Measurements from ENCODE around the gene KITLG.
"Not testable (repeated sequence)": the region's sequence is repeated elsewhere in the genome, so short reads cannot be mapped to it uniquely, and the experiment has no call there.

KITLG gene

GRCh38 chr12:88575361-88575970 lies 4.8 kb downstream of the KITLG start:
- DNase-seq: no peak

DNA sequence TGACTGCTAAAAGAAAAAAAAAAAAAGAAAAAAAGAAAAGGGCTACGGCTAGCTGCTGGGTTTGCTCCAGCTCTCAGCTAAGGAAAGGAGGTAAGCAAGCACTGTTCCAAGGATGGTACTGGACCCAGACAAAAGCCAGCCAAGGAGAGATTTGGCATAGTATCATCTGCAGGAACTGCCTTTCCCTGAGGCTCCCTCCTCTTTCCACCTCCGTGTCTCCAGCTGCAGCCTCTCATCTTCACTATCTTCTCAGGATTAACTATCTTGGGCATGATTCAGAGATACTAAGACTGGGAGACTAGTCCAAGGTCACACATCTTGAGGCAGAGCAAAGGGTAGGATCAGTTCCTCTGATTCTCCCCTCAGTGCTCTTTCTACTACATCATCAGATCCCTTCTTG lies 6.0 kb downstream of the KITLG start:
- no peak for DNase-seq

- DNase-seq: no peak
Measured at GRCh38 chr12:88573583-88573982, 6.7 kb downstream of the KITLG start.

- no peak for DNase-seq
Measured at GRCh38 chr12:88572781-88573549, 7.3 kb downstream of the KITLG start.

DNA sequence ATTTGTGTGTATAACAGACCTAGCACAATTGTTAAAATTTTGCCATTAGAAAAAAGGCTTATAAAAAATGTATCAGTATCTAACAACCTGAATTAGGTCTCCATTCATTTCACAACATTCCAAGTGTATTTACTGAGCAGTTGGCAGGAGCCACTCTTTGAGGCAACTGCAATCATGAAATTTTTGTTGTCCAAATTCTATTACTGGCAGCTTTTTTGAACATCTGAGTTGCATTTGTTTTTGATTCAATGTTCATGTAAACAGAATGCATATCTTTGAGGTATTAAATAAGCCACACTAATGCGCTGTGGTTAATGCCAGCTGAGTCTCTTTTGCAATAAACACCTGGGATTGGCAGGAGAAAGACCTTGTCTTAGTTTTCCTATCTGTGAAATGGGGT lies 8.7 kb downstream of the KITLG start:
- no peak for DNase-seq

- no peak for DNase-seq
Measured at GRCh38 chr12:88570103-88570502, 10.2 kb downstream of the KITLG start.

- no peak for DNase-seq
Measured at GRCh38 chr12:88566430-88566829, 13.8 kb downstream of the KITLG start.

- DNase-seq: no peak
Measured at GRCh38 chr12:88562846-88563582, 17.3 kb downstream of the KITLG start.

DNA sequence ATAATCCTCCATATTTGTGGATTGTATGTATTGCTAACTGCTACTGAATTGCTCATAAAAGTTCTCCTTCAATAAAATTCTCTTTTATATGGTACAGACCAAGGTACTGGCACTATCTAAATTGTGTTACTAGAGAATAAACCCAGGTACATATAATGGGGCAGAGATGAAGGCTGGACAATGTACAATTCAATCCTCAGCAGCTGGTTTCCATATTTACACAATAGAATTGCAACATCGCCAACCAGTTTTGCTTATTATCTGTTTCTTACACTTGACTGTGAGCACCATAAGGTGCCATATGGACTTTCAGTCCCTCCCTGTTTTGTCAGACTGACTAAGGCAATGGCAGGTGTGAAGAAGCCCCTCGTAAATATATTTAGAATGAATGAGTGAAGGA lies 18.1 kb downstream of the KITLG start:
- no peak for DNase-seq

GRCh38 chr12:88559772-88560171 lies 20.5 kb downstream of the KITLG start:
- DNase-seq: no peak

DNA sequence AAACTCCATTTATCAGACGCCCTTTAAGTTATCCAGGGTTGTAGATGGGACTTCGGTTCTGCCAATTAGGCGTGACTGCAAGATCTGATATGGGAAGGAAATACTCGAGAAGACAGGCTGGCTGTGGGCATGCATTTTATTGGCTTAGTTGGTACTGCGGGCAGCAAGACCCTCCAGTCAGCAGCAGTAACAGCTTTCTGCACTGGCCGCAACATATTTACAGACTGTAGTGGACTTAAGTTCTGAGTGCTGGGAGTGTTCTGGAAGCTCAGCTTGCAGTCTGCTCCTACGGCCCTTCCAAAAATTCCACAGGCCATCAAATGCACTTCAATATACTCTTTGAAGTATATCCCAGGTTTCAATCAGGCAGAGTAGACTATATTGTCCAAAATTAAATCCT lies 21.1 kb downstream of the KITLG start:
- no peak for DNase-seq

- no peak for DNase-seq
Measured at GRCh38 chr12:88558340-88558867, 21.9 kb downstream of the KITLG start.

- no peak for DNase-seq
Measured at GRCh38 chr12:88556213-88556774, 24.0 kb downstream of the KITLG start.

GRCh38 chr12:88553941-88554658 lies 26.2 kb downstream of the KITLG start:
- DNase-seq: no peak

DNA sequence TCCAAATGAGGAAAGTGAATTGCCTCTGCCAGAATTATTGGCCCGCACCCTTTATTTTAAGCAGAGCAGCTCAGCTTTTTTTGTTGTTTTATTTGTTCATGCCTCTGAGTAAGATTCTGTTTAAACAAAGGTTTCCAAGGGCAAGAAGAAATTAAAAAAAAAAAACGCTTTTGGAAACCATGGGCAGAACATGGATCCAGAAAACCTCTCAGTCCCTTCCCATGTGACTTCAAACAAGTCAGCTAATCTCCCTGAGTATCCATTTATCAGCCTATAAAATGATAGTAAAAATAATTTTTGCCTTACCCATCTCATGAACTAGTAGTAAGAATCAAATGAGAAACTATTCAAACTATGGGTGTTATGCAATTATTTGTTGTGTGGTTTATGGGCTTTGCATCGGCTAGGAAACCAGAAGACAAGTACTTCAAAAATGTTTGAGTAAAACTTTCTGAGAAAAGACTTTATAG lies 27.6 kb downstream of the KITLG start:
- no peak for DNase-seq

GRCh38 chr12:88549929-88550328 lies 30.3 kb downstream of the KITLG start:
- DNase-seq: no peak

DNA sequence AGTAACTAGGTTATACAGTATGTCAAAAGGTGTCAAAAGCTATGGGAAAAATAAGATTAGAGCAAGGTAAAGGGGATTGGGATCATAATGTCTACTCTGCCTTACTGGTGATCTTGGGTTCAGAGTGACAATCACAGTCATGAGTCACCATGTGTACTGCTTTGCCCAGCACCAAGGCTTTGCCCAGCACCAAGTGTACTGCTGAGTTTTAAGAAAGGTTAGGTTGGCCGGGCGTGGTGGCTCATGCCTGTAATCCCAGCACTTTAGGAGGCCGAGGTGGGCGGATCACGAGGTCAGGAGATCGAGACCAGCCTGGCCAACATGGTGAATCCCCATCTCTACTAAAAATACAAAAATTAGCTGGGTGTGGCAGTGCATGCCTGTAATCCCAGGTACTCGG lies 32.3 kb downstream of the KITLG start:
- DNase-seq: not testable (repeated sequence)

GRCh38 chr12:88546853-88547252 lies 33.4 kb downstream of the KITLG start:
- DNase-seq: no peak

- no peak for DNase-seq
Measured at GRCh38 chr12:88546226-88546625, 34.0 kb downstream of the KITLG start.

DNA sequence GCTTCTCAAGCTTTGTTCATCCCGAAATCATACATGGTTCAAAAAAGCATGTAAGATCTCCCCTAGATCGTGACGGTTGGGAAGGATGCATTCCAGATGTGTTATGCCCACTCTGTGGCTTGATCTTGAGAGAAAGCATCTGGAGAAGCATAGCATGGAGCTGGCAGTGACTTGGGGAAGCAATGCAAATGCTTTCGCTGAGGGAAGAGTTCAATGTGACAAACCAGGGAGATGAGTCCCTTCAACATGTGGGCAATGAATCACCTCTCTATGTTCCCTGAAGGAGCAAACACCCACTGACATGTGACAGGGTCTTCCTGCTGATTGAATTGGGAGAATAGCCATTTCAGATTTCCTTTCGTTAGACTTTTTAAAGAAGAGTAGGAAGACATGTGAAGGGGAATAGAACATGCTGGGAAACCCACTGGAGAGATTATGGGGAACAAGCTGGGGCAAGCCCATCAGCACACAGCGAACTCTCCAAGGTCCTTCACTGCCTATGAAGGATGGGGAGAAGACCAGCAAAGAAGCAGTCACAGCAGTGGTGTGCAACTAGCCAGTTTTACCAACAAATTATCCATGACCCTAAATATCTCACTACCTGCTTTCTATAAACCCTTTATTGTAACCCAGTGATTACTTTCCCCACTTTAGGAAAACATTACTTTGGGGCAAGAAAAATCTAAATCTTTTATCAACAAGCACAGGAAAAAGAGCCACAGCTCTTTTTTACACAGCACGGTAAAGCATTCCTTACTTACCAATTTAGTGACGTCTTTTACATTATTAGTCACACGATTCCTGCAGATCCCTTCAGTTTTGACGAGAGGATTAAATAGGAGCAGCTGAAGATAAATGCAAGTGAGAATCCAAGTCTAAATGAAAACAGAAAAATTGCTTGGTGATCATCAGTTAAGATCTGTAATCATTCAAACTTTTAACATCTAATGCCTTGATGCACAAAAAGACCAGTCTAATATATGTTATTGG lies 35.0 kb downstream of the KITLG start:
- no peak for DNase-seq

GRCh38 chr12:88539893-88540292 lies 40.4 kb downstream of the KITLG start:
- no peak for DNase-seq

Measured in CD4-positive, alpha-beta T cell treated with Interferon alpha-2 for 1 hour (primary cell).